PC-9 (cell line): Measurements from ENCODE around the gene CYSRT1.

Experiments used
- EZH2 ChIP-seq: fragments of 200-600 bp; sonication (generic); IDR thresholded peaks from 2 replicates; pipeline ENCODE4 v1.8.0; 2017; ENCODE audit warnings: antibody characterized with exemption, low read depth
- TF ChIP-seq, protein P1 (sequence below): fragments of 200-600 bp; sonication (generic); conservative IDR thresholded peaks from 2 replicates; pipeline ENCODE4 v1.6.1; 2017; ENCODE audit warnings: mixed run types, antibody characterized with exemption, mild to moderate bottlenecking, moderate library complexity

DNA sequence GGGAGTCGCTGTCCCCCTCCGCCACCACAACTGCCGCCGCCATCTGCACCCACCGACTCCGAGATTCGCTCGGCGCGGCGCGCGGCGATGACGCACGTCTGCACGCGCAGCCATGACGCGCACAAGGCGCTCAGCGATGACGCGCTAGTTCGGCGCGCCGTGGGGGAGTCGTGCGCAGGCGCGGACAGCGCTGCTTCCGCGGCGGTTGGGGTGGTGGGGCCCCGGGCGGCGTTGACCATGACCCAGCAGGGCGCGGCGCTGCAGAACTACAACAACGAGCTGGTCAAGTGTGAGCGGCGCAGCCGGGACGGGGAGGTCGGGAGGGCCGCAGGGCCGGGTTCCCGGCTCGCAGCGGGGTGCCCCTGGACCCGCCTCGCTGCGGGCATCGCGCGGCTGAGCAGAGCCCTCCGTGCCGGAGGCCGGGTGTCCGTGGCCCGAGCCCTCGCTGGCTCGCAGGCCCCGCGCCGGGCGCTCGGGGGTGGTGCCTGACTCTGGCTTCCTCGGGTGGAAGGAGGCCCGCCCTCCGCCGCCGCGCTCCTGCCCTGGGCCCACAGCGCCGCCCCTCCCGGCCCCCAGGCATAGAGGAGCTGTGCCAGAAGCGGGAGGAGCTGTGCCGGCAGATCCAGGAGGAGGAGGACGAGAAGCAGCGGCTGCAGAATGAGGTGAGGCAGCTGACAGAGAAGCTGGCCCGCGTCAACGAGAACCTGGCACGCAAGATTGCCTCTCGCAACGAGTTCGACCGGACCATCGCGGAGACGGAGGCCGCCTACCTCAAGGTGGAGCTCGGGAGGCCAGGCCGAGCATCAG is 36.3 kb upstream of the CYSRT1 start, which contains the start of the genes ANAPC2 and SSNA1:
- TF ChIP-seq, protein P1, sequence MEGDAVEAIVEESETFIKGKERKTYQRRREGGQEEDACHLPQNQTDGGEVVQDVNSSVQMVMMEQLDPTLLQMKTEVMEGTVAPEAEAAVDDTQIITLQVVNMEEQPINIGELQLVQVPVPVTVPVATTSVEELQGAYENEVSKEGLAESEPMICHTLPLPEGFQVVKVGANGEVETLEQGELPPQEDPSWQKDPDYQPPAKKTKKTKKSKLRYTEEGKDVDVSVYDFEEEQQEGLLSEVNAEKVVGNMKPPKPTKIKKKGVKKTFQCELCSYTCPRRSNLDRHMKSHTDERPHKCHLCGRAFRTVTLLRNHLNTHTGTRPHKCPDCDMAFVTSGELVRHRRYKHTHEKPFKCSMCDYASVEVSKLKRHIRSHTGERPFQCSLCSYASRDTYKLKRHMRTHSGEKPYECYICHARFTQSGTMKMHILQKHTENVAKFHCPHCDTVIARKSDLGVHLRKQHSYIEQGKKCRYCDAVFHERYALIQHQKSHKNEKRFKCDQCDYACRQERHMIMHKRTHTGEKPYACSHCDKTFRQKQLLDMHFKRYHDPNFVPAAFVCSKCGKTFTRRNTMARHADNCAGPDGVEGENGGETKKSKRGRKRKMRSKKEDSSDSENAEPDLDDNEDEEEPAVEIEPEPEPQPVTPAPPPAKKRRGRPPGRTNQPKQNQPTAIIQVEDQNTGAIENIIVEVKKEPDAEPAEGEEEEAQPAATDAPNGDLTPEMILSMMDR = peak; percentile 44; the same call in 1 of the 2 replicates
- no peak for TF ChIP-seq EZH2
